ENCODE results near the gene SYVN1.
"Not testable (repeated sequence)": the region's sequence is repeated elsewhere in the genome, so short reads cannot be mapped to it uniquely, and the experiment has no call there.

Gene SYVN1

GRCh38 chr11:65150509-65151299 is 16.4 kb upstream of the SYVN1 start:
- peaks cover 0 to 16% (median 12%) of the 10 kb centered on the region in 4 donors for H3K4me1 ChIP-seq
- peak; percentile 87 to 96 for DNase-seq
- peak overlapping the region; percentile 54 to 58 for H3K27ac ChIP-seq
- intact Hi-C loops (cut with DNase I; ENCODE audit: low total_unique reads) = no loop called here
- TF ChIP-seq CTCF (IDR thresholded peaks at IDR 0.05) = no peak
- no peaks in the 10 kb centered on the region for H3K9me3 ChIP-seq
- H3K4me3 ChIP-seq = no peak overlapping the region
- H3K36me3 ChIP-seq = no peaks in the 10 kb centered on the region
- H3K27me3 ChIP-seq = no peaks in the 10 kb centered on the region

GRCh38 chr11:65150131-65150508 is 15.8 kb upstream of the SYVN1 start:
- H3K27me3 ChIP-seq; H3K4me3 ChIP-seq; H3K9me3 ChIP-seq; DNase-seq; H3K36me3 ChIP-seq; intact Hi-C loops (cut with DNase I; ENCODE audit: low total_unique reads): not testable (repeated sequence)
- Histone ChIP-seq H3K4me1 (peaks cover 0 to 16% (median 12%) of the 10 kb centered on the region in 4 donors), H3K27ac (peak overlapping the region; percentile 54 to 58)

GRCh38 chr11:65148657-65149056 is 14.3 kb upstream of the SYVN1 start:
- Histone ChIP-seq H3K36me3 (no peaks in the 10 kb centered on the region), H3K4me3 (no peak overlapping the region), H3K27ac (no peak overlapping the region), H3K4me1 (peaks cover 0 to 16% (median 12%) of the 10 kb centered on the region in 4 donors), H3K27me3 (no peaks in the 10 kb centered on the region), H3K9me3 (no peaks in the 10 kb centered on the region)
- TF ChIP-seq CTCF (IDR thresholded peaks at IDR 0.05) = no peak
- DNase-seq = no peak
- intact Hi-C loops (cut with DNase I; ENCODE audit: low total_unique reads) = no loop called here

- Histone ChIP-seq H3K9me3 (no peaks in the 10 kb centered on the region), H3K36me3 (no peaks in the 10 kb centered on the region), H3K4me3 (no peak overlapping the region), H3K27ac (no peak overlapping the region), H3K27me3 (no peaks in the 10 kb centered on the region), H3K4me1 (peaks cover 0 to 16% (median 12%) of the 10 kb centered on the region in 4 donors)
- no peak for TF ChIP-seq CTCF (IDR thresholded peaks at IDR 0.05)
- intact Hi-C loops (cut with DNase I; ENCODE audit: low total_unique reads) = no loop called here
- DNase-seq = peak in 1 of 2 donors; percentile 6
These were observed 13.2 kb upstream of the SYVN1 start for GRCh38 chr11:65147352-65148075.

GRCh38 chr11:65141896-65142494 is 7.7 kb upstream of the SYVN1 start:
- TF ChIP-seq CTCF (IDR thresholded peaks at IDR 0.05) = no peak
- Histone ChIP-seq H3K9me3 (no peaks in the 10 kb centered on the region), H3K4me3 (no peak overlapping the region), H3K27me3 (no peaks in the 10 kb centered on the region), H3K4me1 (no peaks in the 10 kb centered on the region), H3K27ac (no peak overlapping the region), H3K36me3 (no peaks in the 10 kb centered on the region)
- intact Hi-C loops (cut with DNase I; ENCODE audit: low total_unique reads) = no loop called here
- DNase-seq = peak in 1 of 2 donors; percentile 3
